ENCODE data around the gene CREB3L1. TPM values are rescaled to one million over a fixed set of nuclear protein-coding genes. Genes with fewer than 3 reads are reported as not detected.

Gene CREB3L1
- total RNA-seq, 3 donors from 2014 or later (not counting 1 experiment from before 2014, with no cell fraction given) = not detected

DNA sequence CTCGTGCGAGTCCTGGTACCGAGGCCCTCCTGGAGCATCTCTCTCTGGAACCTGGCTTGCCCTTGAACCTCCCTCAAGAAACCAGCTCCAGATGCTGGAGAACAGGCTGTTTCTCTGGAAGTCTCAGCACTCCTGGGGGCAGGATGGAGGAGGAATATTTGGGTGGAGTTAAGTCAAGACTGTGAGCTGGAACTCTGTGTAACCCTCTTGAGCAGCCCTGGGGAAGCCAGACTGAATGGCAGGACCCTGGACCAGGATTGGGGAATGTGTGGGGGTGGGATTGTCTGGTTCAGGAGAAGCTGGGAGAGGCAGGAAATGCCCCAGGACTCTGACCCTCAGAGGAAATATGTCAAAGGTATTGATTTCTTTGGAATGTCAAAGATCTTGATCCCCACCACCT lies 7.7 kb downstream of the CREB3L1 start:
- 100% methylated on average over 3 of the region's 3 CpGs for WGBS (ENCODE audit: insufficient coverage)
- no peaks in the 10 kb centered on the region for H3K4me1 ChIP-seq (ENCODE audit: control insufficient read depth, insufficient read depth, low read length)
- intact Hi-C loops (cut with micrococcal nuclease) = no loop called here
- Mint-ChIP-seq H3K36me3 (no peaks in the 10 kb centered on the region), H3K4me1 (peaks cover 0 to 5% of the 10 kb centered on the region in 2 donors), H3K27me3 (ENCODE audit: low read depth in 2 of 2) (peaks cover 23 to 24% of the 10 kb centered on the region in 2 donors), H3K4me3 (no peak overlapping the region), H3K9me3 (no peaks in the 10 kb centered on the region), H3K27ac (no peak overlapping the region)
- TF ChIP-seq, protein P1, sequence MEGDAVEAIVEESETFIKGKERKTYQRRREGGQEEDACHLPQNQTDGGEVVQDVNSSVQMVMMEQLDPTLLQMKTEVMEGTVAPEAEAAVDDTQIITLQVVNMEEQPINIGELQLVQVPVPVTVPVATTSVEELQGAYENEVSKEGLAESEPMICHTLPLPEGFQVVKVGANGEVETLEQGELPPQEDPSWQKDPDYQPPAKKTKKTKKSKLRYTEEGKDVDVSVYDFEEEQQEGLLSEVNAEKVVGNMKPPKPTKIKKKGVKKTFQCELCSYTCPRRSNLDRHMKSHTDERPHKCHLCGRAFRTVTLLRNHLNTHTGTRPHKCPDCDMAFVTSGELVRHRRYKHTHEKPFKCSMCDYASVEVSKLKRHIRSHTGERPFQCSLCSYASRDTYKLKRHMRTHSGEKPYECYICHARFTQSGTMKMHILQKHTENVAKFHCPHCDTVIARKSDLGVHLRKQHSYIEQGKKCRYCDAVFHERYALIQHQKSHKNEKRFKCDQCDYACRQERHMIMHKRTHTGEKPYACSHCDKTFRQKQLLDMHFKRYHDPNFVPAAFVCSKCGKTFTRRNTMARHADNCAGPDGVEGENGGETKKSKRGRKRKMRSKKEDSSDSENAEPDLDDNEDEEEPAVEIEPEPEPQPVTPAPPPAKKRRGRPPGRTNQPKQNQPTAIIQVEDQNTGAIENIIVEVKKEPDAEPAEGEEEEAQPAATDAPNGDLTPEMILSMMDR (IDR thresholded peaks at IDR 0.05) = no peak
- DNase-seq (no peak), ATAC-seq (no peak)
- no peaks in the 10 kb centered on the region for H3K36me3 ChIP-seq (ENCODE audit: control insufficient read depth, insufficient read depth, low read length)
- no peak overlapping the region for H3K4me3 ChIP-seq (ENCODE audit: low read length)
- H3K27ac ChIP-seq (ENCODE audit: low read length) = no peak overlapping the region
- no peaks in the 10 kb centered on the region for H3K9me3 ChIP-seq (ENCODE audit: control insufficient read depth, insufficient read depth, low read length)
- H3K27me3 ChIP-seq (ENCODE audit: control insufficient read depth, insufficient read depth, low read length) = peaks cover 2% of the 10 kb centered on the region

DNA sequence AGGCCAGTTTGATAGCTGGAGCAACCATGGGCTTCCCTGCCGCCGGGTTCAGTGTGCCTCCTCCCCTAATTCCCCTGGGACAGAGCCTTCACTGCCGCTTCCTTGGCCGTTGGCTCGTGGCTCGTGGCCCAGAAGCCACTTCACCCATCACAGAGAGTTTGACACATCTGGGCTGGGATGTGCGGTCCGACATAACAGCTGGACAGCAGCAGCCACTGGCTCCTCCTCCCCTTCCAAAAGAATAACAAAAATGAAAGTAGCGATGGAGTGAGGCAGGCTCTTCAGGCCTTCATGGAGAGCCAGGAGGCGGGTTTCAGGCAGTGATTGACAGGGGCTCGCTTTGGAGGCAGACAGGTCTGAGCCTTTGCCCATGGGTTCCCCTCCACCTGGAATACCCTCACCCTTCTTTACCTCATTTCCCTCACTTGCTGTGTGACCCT lies 8.2 kb downstream of the CREB3L1 start:
- H3K36me3 ChIP-seq (ENCODE audit: control insufficient read depth, insufficient read depth, low read length) = no peaks in the 10 kb centered on the region
- no peak overlapping the region for H3K4me3 Mint-ChIP-seq
- 87% methylated on average over 11 of the region's 11 CpGs for WGBS (ENCODE audit: insufficient coverage)
- H3K36me3 Mint-ChIP-seq = no peaks in the 10 kb centered on the region
- H3K27me3 Mint-ChIP-seq (ENCODE audit: low read depth in 2 of 2) = peaks cover 21 to 23% of the 10 kb centered on the region in 2 donors
- H3K4me1 Mint-ChIP-seq = peaks cover 0 to 5% of the 10 kb centered on the region in 2 donors
- intact Hi-C loops (cut with micrococcal nuclease) = no loop called here
- H3K4me1 ChIP-seq (ENCODE audit: control insufficient read depth, insufficient read depth, low read length) = no peaks in the 10 kb centered on the region
- TF ChIP-seq, protein P1 (IDR thresholded peaks at IDR 0.05) = no peak
- no peaks in the 10 kb centered on the region for H3K9me3 Mint-ChIP-seq
- H3K27ac ChIP-seq (ENCODE audit: low read length) = no peak overlapping the region
- no peak overlapping the region for H3K27ac Mint-ChIP-seq
- DNase-seq = no peak
- H3K27me3 ChIP-seq (ENCODE audit: control insufficient read depth, insufficient read depth, low read length) = peaks cover 1% of the 10 kb centered on the region
- H3K4me3 ChIP-seq (ENCODE audit: low read length) = no peak overlapping the region
- no peaks in the 10 kb centered on the region for H3K9me3 ChIP-seq (ENCODE audit: control insufficient read depth, insufficient read depth, low read length)
- ATAC-seq = no peak

GRCh38 chr11:46286789-46287188 lies 9.3 kb downstream of the CREB3L1 start:
- no peaks in the 10 kb centered on the region for H3K9me3 ChIP-seq (ENCODE audit: control insufficient read depth, insufficient read depth, low read length)
- no peak overlapping the region for H3K4me3 ChIP-seq (ENCODE audit: low read length)
- WGBS (ENCODE audit: insufficient coverage) = 84% methylated on average over 5 of the region's 5 CpGs
- no peak overlapping the region for H3K4me3 Mint-ChIP-seq
- H3K27ac ChIP-seq (ENCODE audit: low read length) = no peak overlapping the region
- ATAC-seq (no peak), DNase-seq (no peak)
- H3K36me3 ChIP-seq (ENCODE audit: control insufficient read depth, insufficient read depth, low read length) = no peaks in the 10 kb centered on the region
- no peaks in the 10 kb centered on the region for H3K4me1 ChIP-seq (ENCODE audit: control insufficient read depth, insufficient read depth, low read length)
- no peak overlapping the region for H3K27ac Mint-ChIP-seq
- no peaks in the 10 kb centered on the region for H3K4me1 Mint-ChIP-seq
- TF ChIP-seq, protein P1 (IDR thresholded peaks at IDR 0.05) = no peak
- intact Hi-C loops (cut with micrococcal nuclease) = no loop called here
- H3K27me3 Mint-ChIP-seq (ENCODE audit: low read depth in 2 of 2) = peaks cover 14% of the 10 kb centered on the region in 2 donors
- H3K36me3 Mint-ChIP-seq = no peaks in the 10 kb centered on the region
- no peaks in the 10 kb centered on the region for H3K9me3 Mint-ChIP-seq
- H3K27me3 ChIP-seq (ENCODE audit: control insufficient read depth, insufficient read depth, low read length) = no peaks in the 10 kb centered on the region

DNA sequence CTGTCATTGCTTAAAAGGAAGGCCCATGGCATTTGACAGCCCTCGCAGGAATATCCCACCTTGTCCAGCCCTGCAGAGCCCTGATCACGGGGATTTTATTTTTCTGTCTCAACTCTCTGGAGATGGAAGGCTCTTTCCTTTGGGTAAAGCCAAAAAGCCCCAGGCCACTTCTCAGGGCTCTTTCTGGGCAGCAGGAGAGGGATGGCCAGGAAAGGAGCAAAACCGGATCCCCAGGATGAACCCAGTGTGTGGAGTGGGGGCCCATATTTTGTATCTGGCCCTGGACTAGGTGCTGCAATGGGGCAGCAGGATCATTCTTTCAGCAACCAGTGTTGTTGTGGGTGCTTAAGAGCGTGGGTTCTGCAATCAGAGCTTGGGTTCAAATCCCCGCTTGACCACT lies 11.0 kb downstream of the CREB3L1 start:
- Mint-ChIP-seq H3K27me3 (ENCODE audit: low read depth in 2 of 2) (peaks cover 6 to 7% of the 10 kb centered on the region in 2 donors), H3K4me1 (no peaks in the 10 kb centered on the region), H3K9me3 (no peaks in the 10 kb centered on the region), H3K27ac (no peak overlapping the region), H3K4me3 (no peak overlapping the region), H3K36me3 (no peaks in the 10 kb centered on the region)
- Histone ChIP-seq H3K27me3 (ENCODE audit: control insufficient read depth, insufficient read depth, low read length) (no peaks in the 10 kb centered on the region), H3K4me1 (ENCODE audit: control insufficient read depth, insufficient read depth, low read length) (no peaks in the 10 kb centered on the region), H3K27ac (ENCODE audit: low read length) (no peak overlapping the region), H3K36me3 (ENCODE audit: control insufficient read depth, insufficient read depth, low read length) (no peaks in the 10 kb centered on the region), H3K9me3 (ENCODE audit: control insufficient read depth, insufficient read depth, low read length) (no peaks in the 10 kb centered on the region), H3K4me3 (ENCODE audit: low read length) (no peak overlapping the region)
- intact Hi-C loops (cut with micrococcal nuclease) = no loop called here
- no peak for DNase-seq
- TF ChIP-seq, protein P1 (IDR thresholded peaks at IDR 0.05) = no peak
- ATAC-seq = no peak
- WGBS (ENCODE audit: insufficient coverage) = 96% methylated on average over 5 of the region's 5 CpGs

Data from natural killer cell (primary cell).